Colonic mucosa (tissue), 4 donors: Measurements from ENCODE around the gene RS1. TPM values are rescaled to one million over a fixed set of nuclear protein-coding genes. Genes with fewer than 3 reads are reported as not detected.

Experiments
- DNase-seq: peaks from one replicate; pipeline ENCODE4 v3.0.0-alpha.2; 2020
- H3K27ac ChIP-seq: fragments of 200-600 bp; one replicate; pipeline ENCODE4 v1.8.0; 2021
- H3K27me3 ChIP-seq: fragments of 200-600 bp; one replicate; pipeline ENCODE4 v1.8.0; 2021
- H3K36me3 ChIP-seq: fragments of 200-600 bp; one replicate; pipeline ENCODE4 v1.8.0; 2021
- H3K4me1 ChIP-seq: fragments of 200-600 bp; one replicate; pipeline ENCODE4 v1.8.0; 2021; ENCODE audit warnings: mild to moderate bottlenecking
- H3K4me3 ChIP-seq: fragments of 200-600 bp; one replicate; pipeline ENCODE4 v1.8.0; 2021
- H3K9ac ChIP-seq, 2 donors: one replicate each; pipeline ENCODE4 v1.7.0; 2013; ENCODE audit warnings: control low read depth in 2 of 2, low read depth in 2 of 2, low read length in 2 of 2
- H3K9me3 ChIP-seq: fragments of 200-600 bp; one replicate; pipeline ENCODE4 v1.8.0; 2021
- CTCF ChIP-seq: fragments of 200-600 bp; IDR thresholded peaks from one replicate; pipeline ENCODE4 v1.8.0; 2022; ENCODE audit warnings: antibody characterized with exemption, mild to moderate bottlenecking
- intact Hi-C: fragments of 100-400 bp; cut with DNase I; formaldehyde crosslinking; loops from one replicate; pipeline ENCODE4 v1.14.1; 2022
- total RNA-seq, 2 donors: library from RNA; stranded (reverse); fragmentation: NEBNext Ultra II Directional in 1 of 2; extraction: Animal tissue kit (Norgen Biotek cat#: 25700) in 1 of 2; gene quantifications; one replicate each; pipeline ENCODE4 v1.2.1, GENCODE V29; 2021
- donor health status: healthy.
- donor health status: DM: no; HTN: no; CAD: no.
- donor health status: DM: no; HTN: no; CAD: no.

RS1 gene
- total RNA-seq, 2 donors from 2014 or later, result not detected

- TF ChIP-seq CTCF, result no peak
- no peak overlapping the region for H3K9ac ChIP-seq
- H3K36me3 ChIP-seq, result no peaks in the 10 kb centered on the region
- H3K27me3 ChIP-seq, result no peaks in the 10 kb centered on the region
- H3K4me1 ChIP-seq, result no peaks in the 10 kb centered on the region
- H3K9me3 ChIP-seq, result no peaks in the 10 kb centered on the region
- DNase-seq, result no peak
- no peak overlapping the region for H3K4me3 ChIP-seq
- intact Hi-C loops, result no loop called here
- no peak overlapping the region for H3K27ac ChIP-seq
Measured at GRCh38 chrX:18639280-18639679, 32.6 kb downstream of the RS1 start.

GRCh38 chrX:18638398-18638797 is 33.5 kb downstream of the RS1 start:
- DNase-seq, result no peak
- no peak for TF ChIP-seq CTCF
- intact Hi-C loops, result no loop called here
- H3K27ac ChIP-seq, result no peak overlapping the region
- H3K36me3 ChIP-seq, result no peaks in the 10 kb centered on the region
- no peaks in the 10 kb centered on the region for H3K4me1 ChIP-seq
- no peak overlapping the region for H3K4me3 ChIP-seq
- no peaks in the 10 kb centered on the region for H3K27me3 ChIP-seq
- no peak overlapping the region for H3K9ac ChIP-seq
- H3K9me3 ChIP-seq, result no peaks in the 10 kb centered on the region

- intact Hi-C loops, result no loop called here
- TF ChIP-seq CTCF, result no peak
- Histone ChIP-seq H3K27ac (no peak overlapping the region), H3K9ac (no peak overlapping the region), H3K9me3 (no peaks in the 10 kb centered on the region), H3K36me3 (no peaks in the 10 kb centered on the region), H3K4me3 (no peak overlapping the region), H3K27me3 (no peaks in the 10 kb centered on the region), H3K4me1 (no peaks in the 10 kb centered on the region)
- DNase-seq, result no peak
Measured at GRCh38 chrX:18630934-18631333, 41.0 kb downstream of the RS1 start.

- Histone ChIP-seq H3K9me3 (no peaks in the 10 kb centered on the region), H3K4me1 (no peaks in the 10 kb centered on the region), H3K4me3 (no peak overlapping the region), H3K9ac (no peak overlapping the region), H3K27ac (peak overlapping the region; percentile 41), H3K36me3 (no peaks in the 10 kb centered on the region), H3K27me3 (no peaks in the 10 kb centered on the region)
- no peak for TF ChIP-seq CTCF
- DNase-seq, result no peak
- intact Hi-C loops, result no loop called here
Measured at GRCh38 chrX:18624599-18624998, 47.3 kb downstream of the RS1 start.

- Histone ChIP-seq H3K27me3 (no peaks in the 10 kb centered on the region), H3K27ac (no peak overlapping the region), H3K9me3 (no peaks in the 10 kb centered on the region), H3K9ac (no peak overlapping the region), H3K4me3 (no peak overlapping the region), H3K36me3 (no peaks in the 10 kb centered on the region), H3K4me1 (no peaks in the 10 kb centered on the region)
- TF ChIP-seq CTCF, result no peak
- intact Hi-C loops, result no loop called here
- DNase-seq, result peak; percentile 30
Measured at GRCh38 chrX:18620349-18620748, 51.6 kb downstream of the RS1 start.

GRCh38 chrX:18619288-18619687 is 52.6 kb downstream of the RS1 start:
- H3K9ac ChIP-seq, result no peak overlapping the region
- no peak for TF ChIP-seq CTCF
- intact Hi-C loops, result no loop called here
- H3K9me3 ChIP-seq, result no peaks in the 10 kb centered on the region
- no peak overlapping the region for H3K4me3 ChIP-seq
- DNase-seq, result no peak
- H3K4me1 ChIP-seq, result no peaks in the 10 kb centered on the region
- no peaks in the 10 kb centered on the region for H3K36me3 ChIP-seq
- H3K27ac ChIP-seq, result no peak overlapping the region
- no peaks in the 10 kb centered on the region for H3K27me3 ChIP-seq
